Retina (tissue), 1 donor: ENCODE measurements around the gene NOTO.

Experiments
- DNase-seq: peaks from one replicate; pipeline ENCODE4 v3.0.0-alpha.2; 2016

The NOTO gene

GRCh38 chr2:73203055-73203681 is 794 bp downstream of the NOTO start:
- peak; percentile 58 for DNase-seq

GRCh38 chr2:73205611-73206010 is 3.2 kb downstream of the NOTO start:
- no peak for DNase-seq

GRCh38 chr2:73208258-73208657 is 5.9 kb downstream of the NOTO start:
- DNase-seq, result no peak

GRCh38 chr2:73210019-73210418 is 7.6 kb downstream of the NOTO start:
- DNase-seq, result no peak

- no peak for DNase-seq
These were observed 8.3 kb downstream of the NOTO start for GRCh38 chr2:73210696-73211095.

- DNase-seq, result no peak
These were observed 9.7 kb downstream of the NOTO start for GRCh38 chr2:73212098-73212447.

- DNase-seq, result peak; percentile 83
These were observed 10.2 kb downstream of the NOTO start for GRCh38 chr2:73212448-73213176.

- peak; percentile 92 for DNase-seq
These were observed 12.0 kb downstream of the NOTO start, which contains the start of gene SMYD5 for GRCh38 chr2:73214120-73215035. Gene SMYD5, plus strand, starts transcription at chr2:73214245. Its CDS starts 22 bp downstream, at chr2:73214267.

GRCh38 chr2:73215254-73215653 is 12.9 kb downstream of the NOTO start:
- peak; percentile 4 for DNase-seq

GRCh38 chr2:73217160-73217559 is 14.8 kb downstream of the NOTO start:
- no peak for DNase-seq

GRCh38 chr2:73217826-73218225 is 15.5 kb downstream of the NOTO start:
- no peak for DNase-seq

- DNase-seq, result no peak
These were observed 15.9 kb downstream of the NOTO start for GRCh38 chr2:73218298-73218697.

- no peak for DNase-seq
These were observed 21.4 kb downstream of the NOTO start for GRCh38 chr2:73223821-73224220.

- no peak for DNase-seq
These were observed 23.4 kb downstream of the NOTO start for GRCh38 chr2:73225513-73226360.

GRCh38 chr2:73227086-73227485 is 24.7 kb downstream of the NOTO start:
- DNase-seq, result no peak

- DNase-seq, result no peak
These were observed 26.3 kb downstream of the NOTO start for GRCh38 chr2:73228631-73229030.

- DNase-seq, result no peak
These were observed 30.2 kb downstream of the NOTO start for GRCh38 chr2:73232403-73233153.

GRCh38 chr2:73233154-73233931 is 31.0 kb downstream of the NOTO start, which contains the start of gene PRADC1:
Gene PRADC1, minus strand, starts transcription at chr2:73233239. Its CDS starts 79 bp downstream, at chr2:73233160.
- DNase-seq, result peak; percentile 97

- DNase-seq, result peak; percentile 98
These were observed 31.8 kb downstream of the NOTO start, which contains the start of gene CCT7 for GRCh38 chr2:73233932-73234832. Gene CCT7, plus strand, starts transcription at chr2:73234308. Its CDS starts 71 bp downstream, at chr2:73234379.
